Measurements from ENCODE around the gene CIC. TPM values are rescaled to one million over a fixed set of nuclear protein-coding genes. Genes with fewer than 3 reads are reported as not detected.

CIC gene
- polyA plus RNA-seq, 2 of the 4 experiments (the other 2 are of a cell fraction): 7.2 to 56.4 TPM

- peaks cover 19% of the 10 kb centered on the region; the same call in 2 of the 3 replicates for H3K4me1 ChIP-seq
- POLR2A ChIA-PET: no interaction called here
- TF ChIP-seq NR3C1 (IDR thresholded peaks at IDR 0.05): no peak
- peak; percentile 71 for TF ChIP-seq POLR2A (IDR thresholded peaks at IDR 0.05; ENCODE audit: low read length)
- TF ChIP-seq KDM5A (IDR thresholded peaks at IDR 0.05): no peak
- TF ChIP-seq RARB (CRISPR knock-in tag; IDR thresholded peaks at IDR 0.05): no peak
- TF ChIP-seq CBX2 (IDR thresholded peaks at IDR 0.05; ENCODE audit: borderline replicate concordance, low read depth): no peak
- TF ChIP-seq BCL3 (IDR thresholded peaks at IDR 0.05): 0 out of 3 replicates have a peak, but pooled peaks have one; percentile 55
- no peak for TF ChIP-seq NFE2L2 (conservative IDR thresholded peaks at IDR 0.05; ENCODE audit: low read length)
- TF ChIP-seq MAZ (IDR thresholded peaks at IDR 0.05; ENCODE audit: borderline replicate concordance, low read depth, low read length): peak; percentile 85; the same call in 1 of the 2 replicates
- no peak; a peak in 1 of 5 replicates for TF ChIP-seq RAD21 (conservative IDR thresholded peaks at IDR 0.05 in 1 of 2, IDR thresholded peaks at IDR 0.05 in 1 of 2)
- no peak for TF ChIP-seq ESRRA (IDR thresholded peaks at IDR 0.05; ENCODE audit: borderline replicate concordance, low read length)
- TF ChIP-seq CTCF (IDR thresholded peaks at IDR 0.05): no peak; the same call in 2 of the 3 replicates
- peak; percentile 95 for TF ChIP-seq ELK1 (IDR thresholded peaks at IDR 0.05; ENCODE audit: low read depth, low read length)
- peak; percentile 94; the same call in 2 of the 3 replicates for TF ChIP-seq SMC3 (IDR thresholded peaks at IDR 0.05)
- TF ChIP-seq ZFP36 (IDR thresholded peaks at IDR 0.05; ENCODE audit: borderline replicate concordance, partially characterized antibody): peak; percentile 76
- TF ChIP-seq CHD4 (IDR thresholded peaks at IDR 0.05; ENCODE audit: borderline replicate concordance): no peak
- peak; percentile 36; the same call in 1 of the 2 replicates for TF ChIP-seq GATA3 (IDR thresholded peaks at IDR 0.05; ENCODE audit: borderline replicate concordance)
- TF ChIP-seq CHD2 (IDR thresholded peaks at IDR 0.05; ENCODE audit: low read length, partially characterized antibody): no peak
- no peak for TF ChIP-seq FOSL2 (IDR thresholded peaks at IDR 0.05)
- no peak for TF ChIP-seq FOSL2 (CRISPR knock-in tag; IDR thresholded peaks at IDR 0.05)
- no peak for TF ChIP-seq BHLHE40 (IDR thresholded peaks at IDR 0.05; ENCODE audit: low read depth, low read length)
- TF ChIP-seq JUN (IDR thresholded peaks at IDR 0.05): peak; percentile 36 to 93; a peak in 3 of 5 replicates
- no peak for TF ChIP-seq NPAS2 (CRISPR knock-in tag; IDR thresholded peaks at IDR 0.05; ENCODE audit: borderline replicate concordance)
- peak; percentile 86 for TF ChIP-seq PHF8 (IDR thresholded peaks at IDR 0.05; ENCODE audit: borderline replicate concordance, low read depth)
- TF ChIP-seq ZNF302 (CRISPR knock-in tag; IDR thresholded peaks at IDR 0.05): no peak
- TF ChIP-seq HOXA7 (CRISPR knock-in tag; IDR thresholded peaks at IDR 0.05): no peak
- TF ChIP-seq EP300 (IDR thresholded peaks at IDR 0.05): no peak
- TF ChIP-seq CBX8 (IDR thresholded peaks at IDR 0.05): no peak
- TF ChIP-seq HES2 (IDR thresholded peaks at IDR 0.05): no peak
- TF ChIP-seq TFCP2L1 (CRISPR knock-in tag; IDR thresholded peaks at IDR 0.05): no peak
- TF ChIP-seq MAX (IDR thresholded peaks at IDR 0.05): peak; percentile 89
- no peak for TF ChIP-seq RCOR1 (IDR thresholded peaks at IDR 0.05; ENCODE audit: low read depth, low read length)
- no peak for TF ChIP-seq FOXS1 (CRISPR knock-in tag; IDR thresholded peaks at IDR 0.05)
- TF ChIP-seq EHMT2 (IDR thresholded peaks at IDR 0.05; ENCODE audit: low read depth): no peak
- no peak for TF ChIP-seq FOSB (CRISPR knock-in tag; IDR thresholded peaks at IDR 0.05)
- no peak for TF ChIP-seq JUNB (IDR thresholded peaks at IDR 0.05)
- TF ChIP-seq HOXB5 (CRISPR knock-in tag; IDR thresholded peaks at IDR 0.05): no peak
- no peak for TF ChIP-seq ATOH8 (CRISPR knock-in tag; IDR thresholded peaks at IDR 0.05; ENCODE audit: low read depth)
- peak; percentile 46; the same call in 1 of the 2 replicates for TF ChIP-seq E2F6 (IDR thresholded peaks at IDR 0.05; ENCODE audit: borderline replicate concordance, low read depth)
Measured at GRCh38 chr19:42325308-42325895, 56.4 kb downstream of the CIC start, which contains the start of gene MEGF8. Gene MEGF8, plus strand, starts transcription at chr19:42325635. Its CDS starts 609 bp downstream, at chr19:42326244.

More at GRCh38 chr19:42325308-42325895, 56.4 kb downstream of the CIC start, which contains the start of gene MEGF8:
- DNase-seq (ENCODE audit: low read depth in 1 of 2, low spot score in 1 of 2) (peak; percentile 100), FAIRE-seq (peak; percentile 100), ATAC-seq (peak; percentile 90 to 97)
- H3K4me3 ChIP-seq: peak within 1 kb of the TSS; percentile 75
- CTCF ChIA-PET: no interaction called here
- H3K9me3 ChIP-seq: no peaks in the 10 kb centered on the region
- H3K27ac ChIP-seq: peak within 1 kb of the TSS; percentile 85 to 90
- 2% methylated on average over 44 of the region's 45 CpGs for WGBS (ENCODE audit: missing lambda C conversion rate)
- peak within 1 kb of the TSS; percentile 91 for H3K4me2 ChIP-seq

Data from A549 (cell line).